IMR-90 (cell line): ENCODE measurements around the gene AOX1. TPM values are rescaled to one million over a fixed set of nuclear protein-coding genes. Genes with fewer than 3 reads are reported as not detected.
"Not testable (repeated sequence)": the region's sequence is repeated elsewhere in the genome, so short reads cannot be mapped to it uniquely, and the experiment has no call there.

Experiments used
- ATAC-seq: fragments of 200-7000 bp; cut with Tn5 transposase; 2 replicates; pipeline ENCODE4 v1.9.1; 2020; ENCODE audit warnings: low read depth, mild to moderate bottlenecking, moderate library complexity
- BruUV-seq: library from RNA; stranded (reverse); fragments of 400-500 nt; replicated peaks from 2 replicates; lab custom pipeline; 2021; lab: Mats Ljungman, UMichigan
- CTCF ChIA-PET: fragments of 300-600 bp; formaldehyde crosslinking; extraction: SDS; loops from one replicate; lab custom pipeline; 2021; ENCODE audit warnings: antibody characterized with exemption; lab: Yijun Ruan, JAX
- POLR2A ChIA-PET: fragments of 300-600 bp; sonication (Branson Sonifier 250); formaldehyde crosslinking; loops from one replicate; lab custom pipeline; 2022; ENCODE audit warnings: antibody characterized with exemption; ENCODE audit not compliant: unreplicated experiment; lab: Charles Lee
- DNase-seq: peaks from one replicate; pipeline ENCODE4 v3.0.0; 2013
- H2AFZ ChIP-seq: replicated peaks from 2 replicates; pipeline ENCODE3; 2013; ENCODE audit warnings: low read length, mild to moderate bottlenecking; ENCODE audit not compliant: poor library complexity
- H2AK5ac ChIP-seq: 2 replicates; pipeline ENCODE4 v1.6.1; 2013; ENCODE audit warnings: low read depth, low read length, inconsistent platforms
- H2AK9ac ChIP-seq: replicated peaks from 2 replicates; pipeline ENCODE3; 2013; ENCODE audit warnings: mild to moderate bottlenecking, low read depth, low read length, moderate library complexity; ENCODE audit not compliant: poor library complexity
- H2BK120ac ChIP-seq: 2 replicates; pipeline ENCODE4 v1.6.1; 2013; ENCODE audit warnings: low read depth, low read length, inconsistent platforms
- H2BK15ac ChIP-seq: 3 replicates; pipeline ENCODE4 v1.6.1; 2013; ENCODE audit warnings: low read depth, low read length, inconsistent platforms
- H2BK20ac ChIP-seq: 2 replicates; pipeline ENCODE4 v1.6.1; 2013; ENCODE audit warnings: low read depth, mild to moderate bottlenecking, inconsistent platforms, low read length, moderate library complexity
- H2BK5ac ChIP-seq: 2 replicates; pipeline ENCODE4 v1.6.1; 2013; ENCODE audit warnings: mild to moderate bottlenecking, low read depth, low read length, inconsistent platforms; ENCODE audit not compliant: poor library complexity, severe bottlenecking
- H3K14ac ChIP-seq: replicated peaks from 2 replicates; pipeline ENCODE4 v1.6.1; 2013; ENCODE audit warnings: low read depth, low read length, inconsistent platforms
- H3K18ac ChIP-seq: 2 replicates; pipeline ENCODE4 v1.6.1; 2013; ENCODE audit warnings: low read depth, low read length, control low read depth
- H3K23ac ChIP-seq: 2 replicates; pipeline ENCODE4 v1.6.1; 2013; ENCODE audit warnings: low read depth, low read length, inconsistent platforms
- H3K27ac ChIP-seq: 2 replicates; pipeline ENCODE4 v1.5.1; 2013; ENCODE audit warnings: mild to moderate bottlenecking, control low read depth, low read length; ENCODE audit not compliant: insufficient read depth
- H3K27me3 ChIP-seq: 2 replicates; pipeline ENCODE4 v1.6.1; 2013; ENCODE audit warnings: low read length; ENCODE audit not compliant: control insufficient read depth, insufficient read depth
- H3K36me3 ChIP-seq: 2 replicates; pipeline ENCODE4 v1.6.1; 2013; ENCODE audit warnings: low read length, mixed read lengths; ENCODE audit not compliant: control insufficient read depth, insufficient read depth
- H3K4ac ChIP-seq: 2 replicates; pipeline ENCODE4 v1.6.1; 2013; ENCODE audit warnings: low read depth, low read length, inconsistent platforms
- H3K4me1 ChIP-seq: 2 replicates; pipeline ENCODE4 v1.6.1; 2013; ENCODE audit warnings: low read length, mixed read lengths; ENCODE audit not compliant: control insufficient read depth, insufficient read depth
- H3K4me2 ChIP-seq: 2 replicates; pipeline ENCODE4 v1.6.1; 2013; ENCODE audit warnings: low read depth, mild to moderate bottlenecking, control low read depth, low read length, moderate library complexity
- H3K4me3 ChIP-seq: 2 replicates; pipeline ENCODE4 v1.5.1; 2013; ENCODE audit warnings: low read depth, mild to moderate bottlenecking, control low read depth, low read length, moderate library complexity; ENCODE audit not compliant: insufficient read depth
- H3K56ac ChIP-seq: 2 replicates; pipeline ENCODE4 v1.6.1; 2013; ENCODE audit warnings: low read length, inconsistent platforms; ENCODE audit not compliant: insufficient read depth; ENCODE audit errors: extremely low read depth
- H3K79me1 ChIP-seq, 2 experiments: 2 replicates each; pipeline ENCODE4 v1.6.1; 2013; ENCODE audit warnings: low read length in 2 of 2, inconsistent platforms in 1 of 2, low read depth in 1 of 2
- H3K9ac ChIP-seq: 2 replicates; pipeline ENCODE4 v1.6.1; 2013; ENCODE audit warnings: low read depth, low read length, control low read depth
- H3K9me1 ChIP-seq: 2 replicates; pipeline ENCODE4 v1.6.1; 2013; ENCODE audit warnings: low read length, inconsistent platforms; ENCODE audit not compliant: insufficient read depth
- H3K9me3 ChIP-seq: 2 replicates; pipeline ENCODE4 v1.6.1; 2013; ENCODE audit warnings: low read length; ENCODE audit not compliant: control insufficient read depth, insufficient read depth
- H4K20me1 ChIP-seq: 2 replicates; pipeline ENCODE4 v1.6.1; 2013; ENCODE audit warnings: low read length, inconsistent platforms; ENCODE audit not compliant: insufficient read depth
- H4K5ac ChIP-seq: 2 replicates; pipeline ENCODE4 v1.6.1; 2013; ENCODE audit warnings: mild to moderate bottlenecking, low read depth, low read length, control low read depth
- H4K8ac ChIP-seq, 2 experiments: 2 replicates each; pipeline ENCODE4 v1.6.1; 2013; ENCODE audit warnings: low read depth in 2 of 2, low read length in 2 of 2, control low read depth in 1 of 2, inconsistent platforms in 1 of 2
- H4K91ac ChIP-seq: 2 replicates; pipeline ENCODE4 v1.6.1; 2013; ENCODE audit warnings: low read depth, low read length, inconsistent platforms; ENCODE audit not compliant: insufficient read depth
- WGBS, 2 experiments: methylation state at CpG; one replicate each; pipeline versions ENCODE4 v1.1.5 to v1.1.7; 2013; ENCODE audit warnings: missing lambda C conversion rate in 2 of 2; ENCODE audit not compliant: insufficient read length in 1 of 2; ENCODE audit errors: extremely low coverage in 2 of 2; 5-methylcytosine and 5-hydroxymethylcytosine counted together
- dilution Hi-C: fragments of 300-500 bp; cut with HindIII; formaldehyde crosslinking; loops from one replicate; pipeline ENCODE4 v1.14.3; 2018; ENCODE audit warnings: low sequenced_read_pairs; ENCODE audit not compliant: unreplicated experiment
- in situ Hi-C: fragments of 300-500 bp; cut with MboI; formaldehyde crosslinking; loops from 3 replicates; pipeline ENCODE4 v1.14.3; 2019; ENCODE audit warnings: low sequenced_read_pairs, inconsistent platforms, mixed read lengths
- intact Hi-C: fragments of 100-400 bp; cut with micrococcal nuclease; formaldehyde crosslinking; loops from 2 replicates; pipeline ENCODE4 v1.10.0; 2022
- polyA plus RNA-seq, 3 experiments: library from polyadenylated mRNA; depleted of rRNA; stranded (reverse); fragments of >200 nt; gene quantifications; 2 replicates each; pipeline ENCODE4 v1.2.3, GENCODE V29; 2012; ENCODE audit warnings: low replicate concordance in 1 of 3
- total RNA-seq: library from RNA; depleted of rRNA; stranded (reverse); fragments of >200 nt; gene quantifications from 2 replicates; pipeline ENCODE4 v1.2.3, GENCODE V29; 2012

Gene AOX1
- total and polyA plus RNA-seq, 2 of the 4 experiments (the other 2 are of a cell fraction), result 21.7 to 59.9 TPM

- in situ Hi-C loops, intact Hi-C loops, H2AFZ ChIP-seq, ATAC-seq, DNase-seq, H4K91ac ChIP-seq, H2BK20ac ChIP-seq, H4K20me1 ChIP-seq, H3K23ac ChIP-seq, H2BK5ac ChIP-seq, BruUV-seq, H3K9me3 ChIP-seq, H3K9ac ChIP-seq, dilution Hi-C loops, H3K79me1 ChIP-seq, H3K27ac ChIP-seq, H3K4ac ChIP-seq, CTCF ChIA-PET, H3K14ac ChIP-seq, H3K4me3 ChIP-seq, POLR2A ChIA-PET, H2AK5ac ChIP-seq, H3K4me2 ChIP-seq, H2AK9ac ChIP-seq, H3K9me1 ChIP-seq, H3K36me3 ChIP-seq, H3K56ac ChIP-seq, H2BK120ac ChIP-seq, H2BK15ac ChIP-seq, H3K27me3 ChIP-seq: not testable (repeated sequence)
- Histone ChIP-seq H4K8ac (0 out of 4 replicates have a peak overlapping the region, but pooled peaks of 1 of the 2 experiments have one; percentile 15), H3K18ac (peak overlapping the region; percentile 5; the same call in 1 of the 2 replicates), H3K4me1 (peaks cover 16% of the 10 kb centered on the region), H4K5ac (peak overlapping the region; percentile 64; the same call in 1 of the 2 replicates)
- WGBS, 2 experiments, result no CpG with 5 or more reads among the region's 3 CpGs
Measured at GRCh38 chr2:200648518-200649281, 62.9 kb downstream of the AOX1 start.
